SK-N-SH (cell line): ENCODE results near the gene SYNE2. TPM values are rescaled to one million over a fixed set of nuclear protein-coding genes. Genes with fewer than 3 reads are reported as not detected.

Source experiments
- CTCF ChIA-PET: fragments of 300-600, 350-600 bp; formaldehyde crosslinking; extraction: SDS; loops from one replicate; lab custom pipeline; 2021; lab: Yijun Ruan, JAX
- POLR2A ChIA-PET: fragments of 350-600 bp; sonication (Branson Sonifier 250); formaldehyde crosslinking; extraction: SDS; loops from one replicate; lab custom pipeline; 2020; ENCODE audit warnings: antibody characterized with exemption, inconsistent platforms; lab: Yijun Ruan, JAX
- DNase-seq: peaks from one replicate; pipeline ENCODE4 v3.0.0; 2012
- H2AFZ ChIP-seq: fragments of 200-600 bp; sonication (generic); 2 replicates; pipeline ENCODE4 v1.8.1; 2016; ENCODE audit warnings: antibody characterized with exemption, mild to moderate bottlenecking, low read depth
- H3F3A ChIP-seq: fragments of 200-600 bp; sonication (generic); replicated peaks from 2 replicates; pipeline ENCODE3; 2016; ENCODE audit warnings: antibody characterized with exemption, mild to moderate bottlenecking; ENCODE audit not compliant: insufficient read depth
- H3K27ac ChIP-seq, 2 experiments: fragments of 200-500 bp in 1 of 2; fragments of 200-600 bp in 1 of 2; sonication (Bioruptor generic) in 1 of 2; sonication (generic), shearing (Covaris generic) in 1 of 2; 2 replicates each; pipeline versions ENCODE4 v1.5.1 to v1.6.1; 2014 to 2016; ENCODE audit warnings: low read depth in 2 of 2, inconsistent platforms in 1 of 2, low read length in 1 of 2, mild to moderate bottlenecking in 1 of 2, mixed read lengths in 1 of 2
- H3K27me3 ChIP-seq: fragments of 200-600 bp; sonication (generic), shearing (Covaris generic); 2 replicates; pipeline ENCODE4 v1.6.1; 2016; ENCODE audit warnings: mixed run types; ENCODE audit not compliant: insufficient read depth
- H3K36me3 ChIP-seq, 2 experiments: fragments of 200-500 bp in 1 of 2; fragments of 200-600 bp in 1 of 2; sonication (Bioruptor generic) in 1 of 2; sonication (generic) in 1 of 2; replicated peaks in 1 of 2; 2 replicates each; pipeline versions ENCODE3 to v1.5.1; 2014 to 2016; ENCODE audit warnings: low read length in 1 of 2, mild to moderate bottlenecking in 1 of 2; ENCODE audit not compliant: insufficient read depth in 2 of 2, control insufficient read depth in 1 of 2
- H3K4me1 ChIP-seq, 2 experiments: fragments of 200-500 bp in 1 of 2; fragments of 200-600 bp in 1 of 2; sonication (Bioruptor generic) in 1 of 2; sonication (generic), shearing (Covaris generic) in 1 of 2; 2 replicates each; pipeline versions ENCODE4 v1.5.1 to v1.6.1; 2014 to 2016; ENCODE audit warnings: low read depth in 1 of 2, low read length in 1 of 2, mixed run types in 1 of 2; ENCODE audit not compliant: insufficient read depth in 2 of 2, control insufficient read depth in 1 of 2
- H3K4me2 ChIP-seq: fragments of 200-600 bp; sonication (generic), shearing (Covaris generic); 2 replicates; pipeline ENCODE4 v1.6.1; 2017; ENCODE audit warnings: mixed run types
- H3K4me3 ChIP-seq, 2 experiments: fragments of 200-500 bp in 1 of 2; fragments of 200-600 bp in 1 of 2; sonication (Bioruptor generic) in 1 of 2; sonication (generic), shearing (Covaris generic) in 1 of 2; 2 replicates each; pipeline versions ENCODE4 v1.5.1 to v1.8.1; 2014 to 2016; ENCODE audit warnings: low read depth in 2 of 2, inconsistent platforms in 1 of 2, low read length in 1 of 2, mild to moderate bottlenecking in 1 of 2, mixed read lengths in 1 of 2, moderate library complexity in 1 of 2
- H3K79me2 ChIP-seq: fragments of 200-600 bp; sonication (generic); 2 replicates; pipeline ENCODE4 v1.8.1; 2017; ENCODE audit warnings: mild to moderate bottlenecking; ENCODE audit not compliant: insufficient read depth
- H3K9ac ChIP-seq: fragments of 200-600 bp; sonication (generic); 2 replicates; pipeline ENCODE4 v1.6.1; 2017; ENCODE audit warnings: mixed run types
- H3K9me2 ChIP-seq: fragments of 200-600 bp; sonication (generic); 2 replicates; pipeline ENCODE4 v1.6.1; 2017; ENCODE audit warnings: mixed run types
- H3K9me3 ChIP-seq: fragments of 200-600 bp; sonication (generic); 2 replicates; pipeline ENCODE4 v1.6.1; 2017; ENCODE audit warnings: mixed run types, mild to moderate bottlenecking, moderate library complexity
- H4K20me1 ChIP-seq: fragments of 200-600 bp; sonication (generic); 2 replicates; pipeline ENCODE4 v1.6.1; 2017; ENCODE audit warnings: mild to moderate bottlenecking, mixed run types; ENCODE audit not compliant: insufficient read depth
- CTCF ChIP-seq: fragments of 200-600 bp; sonication (generic); IDR thresholded peaks from 2 replicates; pipeline ENCODE4 v1.6.1; 2017; ENCODE audit warnings: antibody characterized with exemption, mild to moderate bottlenecking, moderate library complexity
- EP300 ChIP-seq, 2 experiments: IDR thresholded peaks; 2 replicates each; pipeline versions ENCODE4 v1.4.0 to v1.6.1; 2012; ENCODE audit warnings: borderline replicate concordance in 1 of 2, low read depth in 1 of 2, low read length in 1 of 2
- EZH2phosphoT487 ChIP-seq: fragments of 200-600 bp; sonication (generic); IDR thresholded peaks from 2 replicates; pipeline ENCODE4 v1.6.1; 2017; ENCODE audit warnings: low read depth, mixed run types, mild to moderate bottlenecking, antibody characterized with exemption, moderate library complexity, borderline replicate concordance
- JUND ChIP-seq: IDR thresholded peaks from 2 replicates; pipeline ENCODE4 v1.4.0; 2012
- MAX ChIP-seq: IDR thresholded peaks from 2 replicates; pipeline ENCODE4 v1.4.0; 2012; ENCODE audit warnings: low read depth
- MXI1 ChIP-seq: IDR thresholded peaks from 2 replicates; pipeline ENCODE4 v1.6.1; 2012; ENCODE audit warnings: mild to moderate bottlenecking, low read depth, low read length, improper control_type of control experiment
- PBX3 ChIP-seq: IDR thresholded peaks from 2 replicates; pipeline ENCODE4; 2012
- RAD21 ChIP-seq: IDR thresholded peaks from 2 replicates; pipeline ENCODE4 v1.6.1; 2012; ENCODE audit warnings: mild to moderate bottlenecking, low read length
- SIN3A ChIP-seq: IDR thresholded peaks from 2 replicates; pipeline ENCODE4 v1.6.1; 2012; ENCODE audit warnings: low read depth, mild to moderate bottlenecking, low read length, moderate library complexity, borderline replicate concordance
- TAF1 ChIP-seq: IDR thresholded peaks from 2 replicates; pipeline ENCODE4 v1.6.1; 2012; ENCODE audit warnings: low read depth, mild to moderate bottlenecking, low read length, moderate library complexity, borderline replicate concordance
- ZBTB33 ChIP-seq: IDR thresholded peaks from 2 replicates; pipeline ENCODE4 v1.4.0; 2012; ENCODE audit warnings: low read depth, borderline replicate concordance
- WGBS: methylation state at CpG from one replicate; pipeline ENCODE4 v1.1.6; 2017; ENCODE audit warnings: low lambda C conversion rate; 5-methylcytosine and 5-hydroxymethylcytosine counted together
- polyA plus RNA-seq, 3 experiments: library from polyadenylated mRNA; depleted of rRNA; stranded (reverse); fragments of >200 nt; gene quantifications; 2 replicates each; pipeline ENCODE4 v1.2.3, GENCODE V29; 2012
- TF ChIP-seq, protein P1 (sequence below): fragments of 150-350 bp; IDR thresholded peaks from 2 replicates; pipeline ENCODE4 v1.6.1; 2016; ENCODE audit warnings: mild to moderate bottlenecking, low read depth, low read length

Gene SYNE2
- polyA plus RNA-seq, 1 of the 3 experiments (the other 2 are of a cell fraction) = 7.1 TPM

- Histone ChIP-seq H4K20me1 (no peaks in the 10 kb centered on the region), H3K4me2 (no peak overlapping the region), H3K4me3 (no peak overlapping the region), H3K27ac (no peak overlapping the region), H3F3A (no peaks in the 10 kb centered on the region), H2AFZ (no peak overlapping the region), H3K36me3 (peaks cover 3% of the 10 kb centered on the region in 2 experiments), H3K4me1 (no peaks in the 10 kb centered on the region), H3K27me3 (no peaks in the 10 kb centered on the region), H3K79me2 (no peaks in the 10 kb centered on the region), H3K9ac (no peak overlapping the region), H3K9me2 (no peaks in the 10 kb centered on the region), H3K9me3 (no peaks in the 10 kb centered on the region)
- TF ChIP-seq TAF1 (no peak), RAD21 (no peak), SIN3A (no peak), JUND (no peak), PBX3 (no peak), MXI1 (no peak)
- no peak for DNase-seq
- WGBS = 90% methylated on average over 1 of the region's 1 CpG
- CTCF ChIA-PET = no interaction called here
- POLR2A ChIA-PET = no interaction called here
These were observed 258.0 kb downstream of the SYNE2 start for GRCh38 chr14:64110802-64111201.

DNA sequence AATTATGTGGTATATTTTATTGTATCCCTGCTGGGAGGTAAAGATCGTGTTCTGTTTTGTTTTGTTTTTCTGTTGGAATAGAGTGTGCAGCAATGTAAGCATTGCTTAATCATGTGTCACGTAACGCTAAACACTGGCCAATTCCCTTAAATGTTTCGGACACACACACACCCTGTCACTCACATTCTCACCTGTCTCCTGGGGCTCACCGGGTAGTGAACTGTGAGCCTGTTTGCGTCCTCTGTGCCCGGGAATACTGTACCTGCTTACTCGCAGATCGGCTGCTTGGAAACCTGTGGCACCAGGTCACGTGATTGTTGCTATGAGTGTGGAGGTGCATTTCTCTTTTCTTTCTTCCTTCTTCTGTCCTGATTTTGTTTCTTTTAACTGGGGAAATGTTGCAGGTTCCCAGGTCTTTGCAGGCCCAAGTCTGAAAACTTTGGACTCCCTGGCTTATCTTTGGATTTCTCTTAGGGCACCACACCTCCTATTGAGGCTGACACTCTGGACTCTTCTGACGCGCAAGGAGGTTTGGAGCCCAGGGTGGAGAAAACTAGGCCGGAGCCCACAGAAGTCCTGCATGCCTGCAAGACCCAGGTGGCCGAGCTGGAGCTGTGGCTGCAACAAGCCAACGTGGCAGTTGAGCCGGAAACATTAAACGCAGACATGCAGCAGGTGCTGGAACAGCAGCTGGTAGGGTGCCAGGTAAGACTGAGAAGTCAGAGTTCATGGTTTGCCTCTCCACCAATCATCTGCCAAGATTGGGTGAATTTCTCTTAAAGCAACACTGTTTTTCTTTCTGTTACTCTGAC, 260.3 kb downstream of the SYNE2 start:
- CTCF ChIA-PET = no interaction called here
- H3K4me2 ChIP-seq = no peak overlapping the region
- 94% methylated on average over 16 of the region's 17 CpGs for WGBS

More for the DNA sequence above, 260.3 kb downstream of the SYNE2 start:
- Histone ChIP-seq H3K27ac (no peak overlapping the region), H3K79me2 (no peaks in the 10 kb centered on the region), H3K36me3 (peaks cover 0 to 3% of the 10 kb centered on the region in 2 experiments), H2AFZ (no peak overlapping the region), H3K4me1 (no peaks in the 10 kb centered on the region), H3K4me3 (no peak overlapping the region), H3K9ac (no peak overlapping the region), H3F3A (no peaks in the 10 kb centered on the region), H3K9me2 (no peaks in the 10 kb centered on the region), H3K27me3 (no peaks in the 10 kb centered on the region), H4K20me1 (no peaks in the 10 kb centered on the region), H3K9me3 (no peaks in the 10 kb centered on the region)
- DNase-seq = no peak
- TF ChIP-seq EZH2phosphoT487 = no peak
- no peak for TF ChIP-seq MXI1
- TF ChIP-seq, protein P1, sequence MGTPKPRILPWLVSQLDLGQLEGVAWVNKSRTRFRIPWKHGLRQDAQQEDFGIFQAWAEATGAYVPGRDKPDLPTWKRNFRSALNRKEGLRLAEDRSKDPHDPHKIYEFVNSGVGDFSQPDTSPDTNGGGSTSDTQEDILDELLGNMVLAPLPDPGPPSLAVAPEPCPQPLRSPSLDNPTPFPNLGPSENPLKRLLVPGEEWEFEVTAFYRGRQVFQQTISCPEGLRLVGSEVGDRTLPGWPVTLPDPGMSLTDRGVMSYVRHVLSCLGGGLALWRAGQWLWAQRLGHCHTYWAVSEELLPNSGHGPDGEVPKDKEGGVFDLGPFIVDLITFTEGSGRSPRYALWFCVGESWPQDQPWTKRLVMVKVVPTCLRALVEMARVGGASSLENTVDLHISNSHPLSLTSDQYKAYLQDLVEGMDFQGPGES = no peak
- no peak for TF ChIP-seq EP300 (IDR thresholded peaks at IDR 0.05; ENCODE audit: borderline replicate concordance in 1 of 2, low read depth in 1 of 2, low read length in 1 of 2)
- no peak for TF ChIP-seq ZBTB33
- no peak for TF ChIP-seq CTCF
- no peak for TF ChIP-seq MAX
- POLR2A ChIA-PET = no interaction called here
